ENCODE data around the gene HSPA12A.
A peak's percentile ranks its signal among the peaks of the same experiment; 100 is the strongest.
"Not testable (repeated sequence)": the region's sequence is repeated elsewhere in the genome, so short reads cannot be mapped to it uniquely, and the experiment has no call there.

Gene HSPA12A

GRCh38 chr10:116712989-116713543, 29.3 kb downstream of the HSPA12A start:
- H3K4me3 ChIP-seq, result no peak overlapping the region
- H3K27me3 ChIP-seq, result no peaks in the 10 kb centered on the region
- DNase-seq, result no peak
- no peak overlapping the region for H3K27ac ChIP-seq
- no peaks in the 10 kb centered on the region for H3K9me3 ChIP-seq
- no peak for TF ChIP-seq CTCF (IDR thresholded peaks at IDR 0.05)
- intact Hi-C loops (cut with DNase I; ENCODE audit: low total_unique reads), result no loop called here
- peaks cover 0 to 32% (median 9%) of the 10 kb centered on the region in 4 donors for H3K4me1 ChIP-seq
- H3K36me3 ChIP-seq, result no peaks in the 10 kb centered on the region

- intact Hi-C loops (cut with DNase I; ENCODE audit: low total_unique reads), result no loop called here
- Histone ChIP-seq H3K4me3 (no peak overlapping the region), H3K36me3 (no peaks in the 10 kb centered on the region), H3K27me3 (no peaks in the 10 kb centered on the region), H3K9me3 (no peaks in the 10 kb centered on the region), H3K27ac (no peak overlapping the region), H3K4me1 (peaks cover 0 to 36% (median 15%) of the 10 kb centered on the region in 4 donors)
- TF ChIP-seq CTCF (IDR thresholded peaks at IDR 0.05), result no peak
- DNase-seq, result no peak
Observed at GRCh38 chr10:116712519-116712918, 29.8 kb downstream of the HSPA12A start.

GRCh38 chr10:116711803-116712202, 30.6 kb downstream of the HSPA12A start:
- H3K36me3 ChIP-seq; H3K4me3 ChIP-seq; intact Hi-C loops (cut with DNase I; ENCODE audit: low total_unique reads); H3K9me3 ChIP-seq; H3K27me3 ChIP-seq; H3K27ac ChIP-seq: not testable (repeated sequence)
- peak in 1 of 2 donors; percentile 33 for DNase-seq
- H3K4me1 ChIP-seq, result peaks cover 0 to 31% (median 16%) of the 10 kb centered on the region in 4 donors

- no peaks in the 10 kb centered on the region for H3K36me3 ChIP-seq
- no peak overlapping the region for H3K27ac ChIP-seq
- peaks cover 0 to 18% (median 14%) of the 10 kb centered on the region in 4 donors for H3K4me1 ChIP-seq
- intact Hi-C loops (cut with DNase I; ENCODE audit: low total_unique reads), result no loop called here
- no peak for DNase-seq
- no peak overlapping the region for H3K4me3 ChIP-seq
- no peaks in the 10 kb centered on the region for H3K9me3 ChIP-seq
- H3K27me3 ChIP-seq, result no peaks in the 10 kb centered on the region
- no peak for TF ChIP-seq CTCF (IDR thresholded peaks at IDR 0.05)
Observed at GRCh38 chr10:116710076-116710475, 32.3 kb downstream of the HSPA12A start.

- Histone ChIP-seq H3K4me3 (no peak overlapping the region), H3K27me3 (no peaks in the 10 kb centered on the region), H3K27ac (peak overlapping the region in 1 of 2 donors; percentile 13), H3K9me3 (no peaks in the 10 kb centered on the region), H3K36me3 (no peaks in the 10 kb centered on the region), H3K4me1 (peaks cover 0 to 18% (median 14%) of the 10 kb centered on the region in 4 donors)
- no peak for TF ChIP-seq CTCF (IDR thresholded peaks at IDR 0.05)
- no peak for DNase-seq
- intact Hi-C loops (cut with DNase I; ENCODE audit: low total_unique reads), result no loop called here
Observed at GRCh38 chr10:116708877-116709276, 33.5 kb downstream of the HSPA12A start.

- H3K36me3 ChIP-seq, result peaks cover 0 to 4% (median 0%) of the 10 kb centered on the region in 3 donors
- H3K9me3 ChIP-seq, result no peaks in the 10 kb centered on the region
- DNase-seq, result peak in 1 of 2 donors; percentile 64
- no peaks in the 10 kb centered on the region for H3K27me3 ChIP-seq
- no peak overlapping the region for H3K4me3 ChIP-seq
- peaks cover 0 to 18% (median 14%) of the 10 kb centered on the region in 4 donors for H3K4me1 ChIP-seq
- intact Hi-C loops (cut with DNase I; ENCODE audit: low total_unique reads), result no loop called here
- TF ChIP-seq CTCF (IDR thresholded peaks at IDR 0.05), result no peak
- peak overlapping the region; percentile 22 to 58 for H3K27ac ChIP-seq
Observed at GRCh38 chr10:116708391-116708821, 34.0 kb downstream of the HSPA12A start.
